DND-41 (cell line): ENCODE measurements around the gene CLDN14.
"Not testable (repeated sequence)": the region's sequence is repeated elsewhere in the genome, so short reads cannot be mapped to it uniquely, and the experiment has no call there.

Source experiments
- ATAC-seq: fragments of 200-7000 bp; cut with Tn5 transposase; 3 replicates; pipeline ENCODE4 v1.9.1; 2021; ENCODE audit warnings: low read depth; ENCODE audit not compliant: insufficient read depth
- DNase-seq: peaks from one replicate; pipeline ENCODE4 v3.0.0-alpha.2; 2020
- H2AFZ ChIP-seq: 2 replicates; pipeline ENCODE4 v1.6.0; 2012; ENCODE audit warnings: low read depth, low read length
- H3K27ac ChIP-seq: 2 replicates; pipeline ENCODE4 v1.5.1; 2012; ENCODE audit warnings: low read length, inconsistent platforms
- H3K27me3 ChIP-seq: fragments of 200-600 bp; sonication (generic); 2 replicates; pipeline ENCODE4 v1.6.0; 2012; ENCODE audit warnings: low read length, mild to moderate bottlenecking, inconsistent platforms; ENCODE audit not compliant: insufficient read depth, poor library complexity
- H3K36me3 ChIP-seq: 2 replicates; pipeline ENCODE4 v1.5.1; 2012; ENCODE audit warnings: low read length, inconsistent platforms; ENCODE audit not compliant: insufficient read depth
- H3K4me1 ChIP-seq: 2 replicates; pipeline ENCODE4 v1.5.1; 2012; ENCODE audit warnings: mild to moderate bottlenecking, low read length; ENCODE audit not compliant: insufficient read depth
- H3K4me2 ChIP-seq: 2 replicates; pipeline ENCODE4 v1.6.0; 2012; ENCODE audit warnings: mild to moderate bottlenecking, moderate library complexity, low read length, inconsistent platforms; ENCODE audit not compliant: insufficient read depth
- H3K4me3 ChIP-seq, 2 experiments: fragments of 200-600 bp in 1 of 2; shearing (Covaris generic) in 1 of 2; 2 replicates each; pipeline ENCODE4 v1.5.1; 2012 to 2016; ENCODE audit warnings: inconsistent platforms in 2 of 2, low read length in 2 of 2, mild to moderate bottlenecking in 2 of 2, low read depth in 1 of 2, moderate library complexity in 1 of 2
- H3K79me2 ChIP-seq: 2 replicates; pipeline ENCODE4 v1.6.0; 2012; ENCODE audit warnings: low read length, inconsistent platforms; ENCODE audit not compliant: insufficient read depth
- H3K9ac ChIP-seq: 2 replicates; pipeline ENCODE4 v1.6.0; 2012; ENCODE audit warnings: low read depth, mild to moderate bottlenecking, inconsistent platforms, low read length, moderate library complexity
- H3K9me3 ChIP-seq: 2 replicates; pipeline ENCODE4 v1.5.1; 2012; ENCODE audit warnings: low read length, moderate library complexity, mild to moderate bottlenecking, inconsistent platforms; ENCODE audit not compliant: insufficient read depth, severe bottlenecking
- H4K20me1 ChIP-seq: 2 replicates; pipeline ENCODE4 v1.6.0; 2012; ENCODE audit warnings: low read length; ENCODE audit not compliant: insufficient read depth
- EZH2 ChIP-seq: IDR thresholded peaks from 3 replicates; pipeline ENCODE4 v1.6.1; 2012; ENCODE audit warnings: borderline replicate concordance, low read depth, mild to moderate bottlenecking, moderate library complexity, low read length, inconsistent platforms; ENCODE audit not compliant: severe bottlenecking
- TF ChIP-seq, protein P1 (sequence below): IDR thresholded peaks from 2 replicates; pipeline ENCODE4 v1.5.1; 2012; ENCODE audit warnings: borderline replicate concordance, low read length, moderate library complexity, mild to moderate bottlenecking; ENCODE audit not compliant: poor library complexity, severe bottlenecking; ENCODE audit errors: extremely low read depth

CLDN14 gene

DNA sequence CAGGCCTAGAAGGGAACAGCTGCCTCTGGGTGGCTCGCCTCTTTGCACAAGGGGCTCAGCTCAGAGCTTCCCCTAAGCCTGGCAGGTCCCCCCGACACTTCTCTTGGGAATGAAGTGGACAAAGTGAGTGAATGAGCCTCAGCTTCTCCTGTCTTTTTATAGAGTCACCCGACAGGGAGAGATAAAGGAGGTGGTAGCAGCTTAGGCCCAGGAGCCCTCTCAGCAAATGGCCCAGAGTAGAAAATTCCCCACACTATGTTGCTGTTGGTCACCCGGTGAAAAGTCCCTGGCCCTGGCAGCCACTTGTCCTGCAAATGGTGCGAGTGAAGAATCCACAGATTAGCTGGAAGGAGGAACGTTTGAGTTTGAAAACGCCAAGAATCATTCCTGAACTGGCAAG, 2.4 kb downstream of the CLDN14 start:
- Histone ChIP-seq H2AFZ (no peak overlapping the region), H3K4me2 (no peak overlapping the region), H4K20me1 (no peaks in the 10 kb centered on the region), H3K4me3 (no peak overlapping the region), H3K36me3 (no peaks in the 10 kb centered on the region), H3K9ac (no peak overlapping the region), H3K27me3 (no peaks in the 10 kb centered on the region), H3K27ac (no peak overlapping the region), H3K9me3 (no peaks in the 10 kb centered on the region), H3K4me1 (no peaks in the 10 kb centered on the region), H3K79me2 (no peaks in the 10 kb centered on the region)
- no peak for TF ChIP-seq EZH2
- TF ChIP-seq, protein P1, sequence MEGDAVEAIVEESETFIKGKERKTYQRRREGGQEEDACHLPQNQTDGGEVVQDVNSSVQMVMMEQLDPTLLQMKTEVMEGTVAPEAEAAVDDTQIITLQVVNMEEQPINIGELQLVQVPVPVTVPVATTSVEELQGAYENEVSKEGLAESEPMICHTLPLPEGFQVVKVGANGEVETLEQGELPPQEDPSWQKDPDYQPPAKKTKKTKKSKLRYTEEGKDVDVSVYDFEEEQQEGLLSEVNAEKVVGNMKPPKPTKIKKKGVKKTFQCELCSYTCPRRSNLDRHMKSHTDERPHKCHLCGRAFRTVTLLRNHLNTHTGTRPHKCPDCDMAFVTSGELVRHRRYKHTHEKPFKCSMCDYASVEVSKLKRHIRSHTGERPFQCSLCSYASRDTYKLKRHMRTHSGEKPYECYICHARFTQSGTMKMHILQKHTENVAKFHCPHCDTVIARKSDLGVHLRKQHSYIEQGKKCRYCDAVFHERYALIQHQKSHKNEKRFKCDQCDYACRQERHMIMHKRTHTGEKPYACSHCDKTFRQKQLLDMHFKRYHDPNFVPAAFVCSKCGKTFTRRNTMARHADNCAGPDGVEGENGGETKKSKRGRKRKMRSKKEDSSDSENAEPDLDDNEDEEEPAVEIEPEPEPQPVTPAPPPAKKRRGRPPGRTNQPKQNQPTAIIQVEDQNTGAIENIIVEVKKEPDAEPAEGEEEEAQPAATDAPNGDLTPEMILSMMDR, result no peak
- ATAC-seq (no peak), DNase-seq (no peak)

DNA sequence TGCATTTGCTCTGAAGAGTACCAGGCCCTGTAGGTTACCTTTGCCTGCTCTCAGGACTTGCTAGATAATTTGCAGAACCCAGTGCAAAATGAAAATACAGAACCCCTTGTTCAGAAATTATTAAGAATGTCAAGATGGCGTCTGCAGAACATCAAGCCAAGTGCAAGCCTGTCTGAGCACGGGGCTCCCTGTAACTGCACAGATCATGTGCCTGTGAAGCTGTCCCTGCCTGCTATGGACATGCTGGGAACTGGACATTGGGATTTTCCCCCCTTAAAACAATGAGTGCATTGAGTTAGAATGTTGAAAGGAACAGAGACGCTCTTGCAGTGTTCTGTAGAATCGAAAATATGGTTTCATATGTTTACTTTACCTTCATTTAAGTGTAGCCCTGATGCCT, 2.9 kb downstream of the CLDN14 start:
- DNase-seq, result no peak
- H3K9ac ChIP-seq, result no peak overlapping the region

DNA sequence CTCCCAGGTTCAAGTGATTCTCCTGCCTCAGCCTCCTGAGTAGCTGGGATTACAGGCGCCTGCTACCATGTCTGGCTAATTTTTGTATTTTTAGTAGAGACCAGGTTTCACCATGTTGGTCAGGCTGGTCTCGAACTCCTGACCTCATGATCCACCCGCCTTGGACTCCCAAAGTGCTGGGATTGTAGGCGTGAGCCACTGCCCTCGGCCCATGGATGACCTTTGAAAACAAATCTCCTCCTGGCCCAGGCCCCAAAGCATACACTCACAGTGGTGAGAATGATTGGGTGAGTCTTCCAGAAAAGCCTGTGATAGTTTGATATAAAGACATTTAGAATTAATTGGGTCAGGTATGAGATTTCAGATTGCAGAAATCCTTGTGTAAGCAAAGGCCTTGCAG, 3.4 kb downstream of the CLDN14 start:
- not testable (repeated sequence) for H3K79me2 ChIP-seq, H3K36me3 ChIP-seq, H3K9ac ChIP-seq

More for the DNA sequence above, 2.9 kb downstream of the CLDN14 start:
- Histone ChIP-seq H3K9me3 (no peaks in the 10 kb centered on the region), H3K4me3 (no peak overlapping the region), H3K27ac (no peak overlapping the region), H3K27me3 (no peaks in the 10 kb centered on the region), H4K20me1 (no peaks in the 10 kb centered on the region), H2AFZ (no peak overlapping the region), H3K79me2 (no peaks in the 10 kb centered on the region), H3K4me1 (no peaks in the 10 kb centered on the region), H3K4me2 (no peak overlapping the region), H3K36me3 (no peaks in the 10 kb centered on the region)
- no peak for TF ChIP-seq EZH2
- TF ChIP-seq, protein P1, result no peak
- ATAC-seq, result no peak

DNA sequence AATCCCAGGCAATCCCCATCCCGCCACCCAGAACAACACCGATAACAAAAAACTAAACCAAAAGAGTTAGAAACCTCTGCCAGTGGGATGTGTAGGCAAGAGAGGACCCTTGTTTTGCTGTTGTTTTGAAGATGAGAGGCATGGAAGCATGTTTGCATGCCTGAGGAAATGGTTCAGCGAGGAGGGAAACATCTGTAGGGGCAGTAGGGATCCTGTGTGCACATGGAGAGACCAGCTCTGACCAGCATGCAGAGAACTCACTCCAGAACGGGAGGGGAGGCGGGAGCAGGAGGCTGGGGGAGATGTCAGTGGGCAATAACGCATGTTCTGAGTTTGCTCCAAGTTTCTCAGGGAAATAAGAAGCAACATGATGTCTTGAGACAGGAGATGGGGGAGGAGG, 5.3 kb downstream of the CLDN14 start:
- no peak for ATAC-seq
- Histone ChIP-seq H3K9ac (no peak overlapping the region), H4K20me1 (no peaks in the 10 kb centered on the region), H3K79me2 (no peaks in the 10 kb centered on the region), H3K27me3 (no peaks in the 10 kb centered on the region), H3K36me3 (no peaks in the 10 kb centered on the region), H3K4me2 (no peak overlapping the region), H3K4me1 (no peaks in the 10 kb centered on the region), H3K4me3 (no peak overlapping the region), H3K9me3 (no peaks in the 10 kb centered on the region), H2AFZ (no peak overlapping the region), H3K27ac (no peak overlapping the region)
- TF ChIP-seq, protein P1, result no peak
- TF ChIP-seq EZH2, result no peak
- DNase-seq, result no peak

More for the DNA sequence above, 3.4 kb downstream of the CLDN14 start:
- not testable (repeated sequence) for ATAC-seq, H3K27ac ChIP-seq, H2AFZ ChIP-seq, DNase-seq, H3K4me1 ChIP-seq, H3K9me3 ChIP-seq, H3K27me3 ChIP-seq, H3K4me2 ChIP-seq, H4K20me1 ChIP-seq, H3K4me3 ChIP-seq
